MM.1S (cell line): Measurements from ENCODE around the gene CDK5RAP2.

Experiments
- EZH2phosphoT487 ChIP-seq: fragments of 300-600 bp; sonication (generic); IDR thresholded peaks from 2 replicates; pipeline ENCODE4 v1.6.1; 2018; ENCODE audit warnings: antibody characterized with exemption, low read length
- TF ChIP-seq, protein P1 (sequence below): fragments of 300-600 bp; sonication (generic); IDR thresholded peaks from 2 replicates; pipeline ENCODE4 v1.5.1; 2016; ENCODE audit warnings: antibody characterized with exemption, low read length, mixed read lengths

- TF ChIP-seq, protein P1, sequence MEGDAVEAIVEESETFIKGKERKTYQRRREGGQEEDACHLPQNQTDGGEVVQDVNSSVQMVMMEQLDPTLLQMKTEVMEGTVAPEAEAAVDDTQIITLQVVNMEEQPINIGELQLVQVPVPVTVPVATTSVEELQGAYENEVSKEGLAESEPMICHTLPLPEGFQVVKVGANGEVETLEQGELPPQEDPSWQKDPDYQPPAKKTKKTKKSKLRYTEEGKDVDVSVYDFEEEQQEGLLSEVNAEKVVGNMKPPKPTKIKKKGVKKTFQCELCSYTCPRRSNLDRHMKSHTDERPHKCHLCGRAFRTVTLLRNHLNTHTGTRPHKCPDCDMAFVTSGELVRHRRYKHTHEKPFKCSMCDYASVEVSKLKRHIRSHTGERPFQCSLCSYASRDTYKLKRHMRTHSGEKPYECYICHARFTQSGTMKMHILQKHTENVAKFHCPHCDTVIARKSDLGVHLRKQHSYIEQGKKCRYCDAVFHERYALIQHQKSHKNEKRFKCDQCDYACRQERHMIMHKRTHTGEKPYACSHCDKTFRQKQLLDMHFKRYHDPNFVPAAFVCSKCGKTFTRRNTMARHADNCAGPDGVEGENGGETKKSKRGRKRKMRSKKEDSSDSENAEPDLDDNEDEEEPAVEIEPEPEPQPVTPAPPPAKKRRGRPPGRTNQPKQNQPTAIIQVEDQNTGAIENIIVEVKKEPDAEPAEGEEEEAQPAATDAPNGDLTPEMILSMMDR: no peak
- no peak for TF ChIP-seq EZH2phosphoT487
Measured at GRCh38 chr9:120480707-120481106, 99.3 kb downstream of the CDK5RAP2 start.
